HS-27A (cell line): Measurements from ENCODE around the gene ERFL.

Experiments used
- DNase-seq: peaks from one replicate; pipeline ENCODE4 v3.0.0-alpha.2; 2012; ENCODE audit warnings: low read depth, missing footprints

Gene ERFL

GRCh38 chr19:41928221-41928683, at the start of gene ERFL:
TSS of gene ERFL (minus strand) at chr19:41928449. CDS start at chr19:41912919, 15,530 bp downstream.
- DNase-seq, result peak; percentile 64

GRCh38 chr19:41977916-41978315, 49.7 kb upstream of the ERFL start:
- no peak for DNase-seq

- no peak for DNase-seq
Observed at GRCh38 chr19:41974652-41975051, 46.4 kb upstream of the ERFL start.

DNA sequence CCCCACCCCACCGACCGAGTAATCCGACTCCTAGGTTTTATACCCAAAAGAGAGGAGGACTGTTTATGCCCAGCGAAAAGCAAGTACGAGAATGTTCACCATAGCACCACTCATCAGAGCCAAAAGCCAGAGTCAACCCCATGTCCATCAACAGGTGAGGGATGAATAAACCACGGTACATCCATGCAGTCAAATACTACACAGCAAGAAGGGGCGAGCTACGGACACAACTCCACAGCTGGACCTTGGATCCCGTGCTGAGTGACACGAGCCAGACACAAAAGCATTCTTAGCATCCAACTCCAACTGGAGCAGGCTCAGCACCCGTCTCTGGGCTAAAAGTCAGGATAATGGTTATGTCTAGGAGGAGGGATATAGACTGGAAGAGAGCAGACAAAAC, 43.1 kb upstream of the ERFL start:
- DNase-seq, result no peak

DNA sequence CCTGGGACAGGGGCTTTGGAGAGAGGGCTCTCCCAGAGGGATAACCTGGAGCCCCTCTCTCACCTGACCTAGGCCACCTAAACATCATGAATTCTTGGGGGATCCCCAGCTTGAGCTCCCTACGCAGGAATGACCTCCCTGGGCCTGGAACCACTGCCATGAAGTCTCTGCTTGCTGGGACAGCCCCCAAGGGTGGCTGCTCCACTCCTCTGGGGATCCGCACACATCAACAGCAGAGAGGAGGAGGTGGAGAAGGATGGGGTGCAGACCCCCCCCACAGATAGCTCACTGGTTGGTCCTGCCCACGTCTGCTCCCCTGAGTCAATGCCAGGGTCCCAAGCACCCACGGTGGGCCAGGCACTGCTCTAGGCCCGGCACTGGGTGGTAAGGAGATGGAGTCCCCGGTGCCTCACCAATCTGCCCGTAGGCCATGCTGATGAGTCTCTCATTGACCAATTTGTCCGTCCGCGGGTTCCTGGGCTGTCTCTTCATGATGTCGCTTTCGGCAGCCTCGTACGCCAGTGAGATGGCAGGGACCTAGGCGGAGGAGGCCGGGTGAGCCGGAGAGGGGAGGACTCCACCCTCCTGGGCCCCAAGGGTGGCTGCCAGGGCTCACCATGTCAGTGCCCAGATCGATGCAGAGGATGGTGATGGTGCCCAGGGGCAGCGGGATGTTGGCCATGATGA, 41.7 kb upstream of the ERFL start:
- DNase-seq, result no peak

DNA sequence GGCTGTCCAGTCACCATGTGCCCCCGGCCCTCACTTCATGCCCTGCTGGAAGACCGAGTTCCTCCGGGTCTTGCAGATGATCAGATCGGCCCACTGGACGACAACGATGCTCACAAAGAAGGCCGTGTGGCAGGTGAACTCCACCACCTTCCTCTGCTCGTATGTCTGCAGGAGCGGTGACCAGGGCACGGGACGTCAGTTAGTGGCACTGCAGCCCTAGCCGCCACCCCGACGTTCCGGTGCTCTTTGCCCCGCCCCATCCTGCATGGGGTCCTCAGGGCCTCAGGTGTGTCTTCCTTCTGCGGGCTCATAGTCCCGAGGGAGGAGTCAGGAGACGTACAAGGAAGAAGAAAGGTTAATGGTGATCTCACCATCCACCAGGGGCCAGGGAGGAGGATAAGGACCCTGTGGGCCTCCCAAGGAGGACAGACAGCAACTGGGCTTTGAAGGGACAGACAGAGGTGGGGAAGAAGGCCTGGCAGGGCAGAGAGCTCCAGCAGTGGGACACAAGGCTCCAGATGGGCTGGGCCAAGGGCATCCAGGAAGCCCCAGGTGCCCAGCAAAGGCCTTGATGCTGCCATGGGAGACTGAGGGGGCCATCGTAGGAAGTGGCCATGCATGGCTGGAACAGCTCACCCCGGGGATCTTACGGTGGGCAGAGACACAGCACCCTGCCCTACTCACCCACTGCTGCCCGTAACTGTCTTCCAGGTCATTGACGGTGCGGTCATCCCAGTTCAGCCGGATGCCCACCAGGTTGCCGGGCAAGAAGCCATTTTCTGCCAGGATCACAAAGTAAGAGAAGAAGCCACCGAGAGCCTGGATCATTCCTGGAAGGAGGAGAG, 40.7 kb upstream of the ERFL start:
- DNase-seq, result no peak

DNA sequence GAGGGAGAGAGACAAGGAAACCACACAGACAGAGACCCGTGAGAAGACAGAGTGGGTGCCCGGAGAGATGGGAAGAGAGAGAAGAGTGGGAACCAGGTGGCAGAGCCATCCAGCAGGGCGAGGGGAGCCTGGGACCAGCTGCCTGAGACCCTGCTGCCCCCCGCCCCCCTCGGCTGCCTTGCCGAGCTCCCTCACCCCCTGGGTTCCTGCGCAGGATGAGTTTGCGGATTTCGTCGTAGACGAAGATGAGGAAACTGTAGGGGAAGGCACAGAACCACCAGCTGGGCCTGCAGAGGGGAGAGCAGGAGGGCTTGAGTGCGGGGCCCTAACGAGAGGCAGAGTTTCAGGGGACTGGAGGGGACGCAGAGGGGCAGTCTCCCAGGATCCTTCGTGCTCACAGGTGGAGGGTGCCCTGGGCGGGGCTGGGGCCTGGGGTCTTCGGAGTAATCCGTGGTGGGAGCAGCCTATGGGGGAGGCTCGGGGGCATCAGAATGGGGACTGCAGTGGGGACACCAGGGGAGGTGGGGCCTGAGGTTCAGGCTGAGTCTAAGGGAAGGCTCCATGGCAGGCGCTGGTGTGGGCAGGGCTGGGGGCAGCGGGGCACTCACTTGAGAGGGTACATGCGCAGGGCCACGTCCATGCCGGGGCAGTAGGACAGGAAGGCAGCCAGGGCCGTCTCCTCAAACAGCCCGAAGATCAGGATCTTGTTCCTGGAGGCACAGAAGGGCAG, 39.0 kb upstream of the ERFL start:
- no peak for DNase-seq

DNA sequence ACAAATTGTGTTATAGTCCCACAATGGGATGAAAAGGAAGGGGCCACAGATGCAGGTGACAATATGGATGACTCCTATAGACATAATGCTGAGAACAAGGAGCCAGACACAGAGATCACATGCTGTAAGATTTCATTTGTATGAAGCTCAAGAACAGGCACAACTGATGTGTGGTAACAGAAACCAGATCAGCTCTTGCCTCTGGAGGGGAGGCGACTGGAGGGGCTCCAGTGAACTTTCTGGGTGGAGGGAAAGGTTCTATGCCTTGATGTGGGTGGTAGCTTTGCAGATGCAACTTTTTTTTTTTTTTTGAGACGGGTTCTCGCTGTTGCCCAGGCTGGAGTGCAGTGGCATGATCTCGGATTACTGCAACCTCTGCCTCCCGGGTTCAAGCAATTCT, 36.9 kb upstream of the ERFL start:
- DNase-seq, result no peak

GRCh38 chr19:41960973-41961372, 32.7 kb upstream of the ERFL start:
- no peak for DNase-seq

DNA sequence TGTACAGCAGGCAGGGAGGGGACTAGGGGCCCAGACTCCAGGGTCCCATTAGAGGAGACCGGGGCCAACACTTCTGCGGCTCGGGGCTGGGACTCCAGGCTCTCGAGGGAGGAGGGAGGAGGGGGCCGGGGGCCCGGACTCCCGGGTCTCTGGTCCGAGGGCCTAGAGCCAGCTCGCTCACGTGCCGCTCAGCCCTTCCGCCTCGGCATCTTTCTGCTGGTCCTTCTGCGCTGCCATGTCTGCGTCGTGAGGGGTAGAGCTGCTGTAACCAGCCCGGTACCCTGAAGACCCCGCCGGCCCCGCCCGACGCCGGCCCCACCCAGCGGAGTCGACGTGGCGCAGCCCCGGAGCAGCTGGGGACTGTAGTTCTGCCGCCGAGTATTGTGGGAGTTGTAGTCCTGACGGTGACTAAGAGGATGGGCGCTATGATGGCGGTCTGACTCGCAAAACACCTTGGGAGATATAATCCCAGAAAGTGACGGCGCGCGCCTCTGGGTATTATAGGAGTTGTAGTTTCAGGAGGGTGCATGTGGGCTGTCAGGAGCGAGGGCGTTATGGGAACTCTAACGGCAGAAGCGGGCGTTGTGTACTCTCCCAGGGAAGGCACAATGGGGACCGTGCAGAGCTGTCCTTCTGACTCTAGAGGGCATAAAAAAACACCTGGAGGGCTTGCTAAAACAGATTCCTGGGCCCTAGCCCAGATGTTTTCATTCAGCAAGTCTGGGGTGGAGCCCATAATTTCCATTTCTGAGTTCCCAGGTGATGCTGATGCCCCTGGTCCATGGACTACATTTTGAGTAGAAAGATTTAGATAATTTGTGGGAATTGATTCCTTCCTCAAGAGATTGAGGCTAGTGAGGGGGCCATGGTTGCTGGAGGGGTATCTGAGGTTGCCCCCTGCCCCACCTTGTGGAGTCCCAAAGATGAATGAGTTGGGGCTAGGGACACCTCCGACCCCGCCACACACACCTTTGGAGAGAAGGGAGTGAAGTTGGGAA, 31.1 kb upstream of the ERFL start, which contains the start of gene RABAC1:
TSS of gene RABAC1 (minus strand) at position 266 of the 998 bp plus-strand sequence. CDS start at position 237, 29 bp downstream.
- DNase-seq, result peak; percentile 91

- no peak for DNase-seq
Observed at GRCh38 chr19:41958367-41959055, 30.3 kb upstream of the ERFL start.

DNA sequence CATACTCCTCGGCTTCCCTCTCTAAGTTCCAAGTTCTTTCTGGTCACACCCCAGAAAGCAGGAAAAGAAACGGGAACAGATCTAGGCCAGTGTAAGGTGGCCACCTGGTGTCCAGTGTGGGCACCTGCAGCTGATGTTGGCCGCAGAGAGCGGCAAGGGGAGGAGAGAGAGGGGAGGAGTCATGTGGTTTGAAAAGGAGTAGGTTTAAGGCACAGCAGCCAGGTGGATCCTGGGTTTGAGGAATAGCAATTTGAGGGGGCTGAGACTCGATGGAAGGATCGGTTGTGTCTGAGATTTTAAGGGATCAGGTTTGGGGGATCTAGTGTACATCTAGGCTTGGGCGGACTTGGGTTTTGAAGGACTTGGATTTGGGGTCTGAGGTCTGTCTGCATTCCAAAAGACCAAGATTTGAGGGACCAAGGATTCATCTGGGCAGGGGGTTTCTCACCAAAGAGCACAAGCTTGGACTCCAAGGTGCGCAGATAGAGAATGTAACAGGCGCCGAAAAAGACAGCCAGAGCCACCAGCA, 29.7 kb upstream of the ERFL start:
- DNase-seq, result peak; percentile 74

GRCh38 chr19:41957161-41957837, 29.1 kb upstream of the ERFL start:
- DNase-seq, result no peak

DNA sequence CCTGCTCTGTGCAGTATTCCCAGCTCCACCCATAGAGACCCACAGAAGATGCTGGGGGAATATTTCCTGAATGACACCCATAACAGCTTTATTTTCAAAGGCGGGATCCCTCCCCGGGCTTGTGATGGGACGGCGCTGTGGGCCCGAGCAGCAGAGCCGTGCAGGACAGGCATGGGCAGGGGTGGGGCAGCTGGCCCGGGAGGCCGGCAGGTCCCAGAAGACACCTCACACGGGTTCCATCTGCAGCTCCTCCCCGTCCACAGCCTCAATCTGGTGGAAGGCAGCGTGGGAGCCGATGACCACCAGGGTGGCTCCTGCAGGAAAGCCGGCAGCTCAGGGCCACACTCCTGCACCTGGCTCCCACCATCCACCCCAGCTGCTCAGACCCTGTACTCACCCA, 28.4 kb upstream of the ERFL start:
- DNase-seq, result no peak

DNA sequence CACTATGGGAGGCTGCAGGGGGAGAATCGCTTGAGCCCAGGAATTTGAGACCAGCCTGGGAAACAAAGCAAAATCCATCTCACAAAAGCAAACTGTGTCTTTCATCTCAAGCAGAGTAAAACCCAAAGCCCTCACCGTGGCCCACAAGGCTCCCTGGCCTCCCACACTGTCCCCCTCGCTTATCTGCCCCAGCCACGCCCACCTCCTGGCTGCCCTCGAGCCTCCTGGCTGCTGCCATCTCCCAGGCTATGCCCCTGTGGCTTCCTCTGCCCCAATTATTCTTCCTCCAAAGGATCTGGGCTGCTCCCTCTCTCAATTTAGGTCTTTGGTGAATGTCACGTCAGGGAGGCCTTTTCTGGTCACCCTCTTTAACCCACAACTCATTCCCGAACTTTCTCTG, 27.3 kb upstream of the ERFL start:
- DNase-seq, result no peak

DNA sequence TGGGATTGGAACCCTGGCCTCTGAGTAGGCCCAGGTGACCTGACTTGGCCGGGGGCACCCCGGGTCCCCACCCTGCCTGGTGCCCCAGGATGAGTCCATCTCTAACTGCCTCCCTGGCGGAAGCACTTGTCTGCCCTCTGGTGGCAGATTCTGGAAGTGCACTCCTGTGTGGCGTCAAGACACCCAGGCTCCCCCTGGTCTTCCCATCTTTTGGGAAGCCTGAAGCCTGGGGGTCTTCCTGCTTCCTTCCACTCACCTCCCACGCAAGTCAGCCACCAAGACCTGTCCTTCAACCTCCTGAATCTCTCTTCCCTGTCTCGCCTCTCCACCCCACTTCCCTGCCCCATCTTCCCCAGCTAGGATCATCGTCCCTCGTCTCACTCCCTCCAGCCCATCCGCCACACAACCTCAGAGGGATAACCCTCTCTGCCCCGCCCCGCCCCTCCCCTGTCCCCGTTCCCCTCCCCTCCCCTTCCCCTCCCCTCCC, 23.5 kb upstream of the ERFL start:
- peak; percentile 82 for DNase-seq

- no peak for DNase-seq
Observed at GRCh38 chr19:41947091-41947490, 18.8 kb upstream of the ERFL start.

DNA sequence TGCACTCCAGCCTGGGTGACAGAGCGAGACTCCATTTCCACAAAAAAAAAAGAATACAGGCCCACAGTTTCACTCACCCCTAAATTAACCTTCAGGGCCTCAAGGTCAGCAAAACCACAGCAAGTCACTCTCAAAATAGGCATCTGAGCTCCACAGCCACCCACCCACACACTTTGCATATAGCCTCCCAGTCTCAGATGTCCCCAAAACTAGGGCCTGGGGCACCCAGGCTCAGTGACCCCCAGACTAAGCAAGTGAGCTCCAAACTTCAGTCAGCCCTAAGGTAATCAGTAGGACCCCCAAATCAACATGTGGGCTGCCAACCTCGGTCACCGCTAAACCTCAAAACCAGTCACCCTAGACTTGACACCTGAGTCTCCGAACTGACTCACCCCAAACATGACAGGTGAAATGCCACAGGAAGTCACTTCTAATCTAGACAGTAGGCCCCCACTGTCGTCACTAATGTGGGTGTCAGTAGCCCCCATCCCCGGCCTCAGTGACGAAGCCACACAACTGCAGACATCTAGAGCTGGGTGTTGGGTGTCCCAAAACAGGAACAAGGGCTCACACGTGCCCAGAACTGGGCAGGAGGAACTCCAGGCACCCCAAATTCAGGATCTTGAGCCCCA, 17.0 kb upstream of the ERFL start:
- DNase-seq, result no peak

- no peak for DNase-seq
Observed at GRCh38 chr19:41944336-41944735, 16.1 kb upstream of the ERFL start.
